ENCODE data around the gene TEX11. TPM values are rescaled to one million over a fixed set of nuclear protein-coding genes. Genes with fewer than 3 reads are reported as not detected.

TEX11 gene
- polyA plus RNA-seq, 5 donors, result 0.04 to 0.05 TPM; not detected in 3

GRCh38 chrX:70497026-70497425 is 411.5 kb downstream of the TEX11 start:
- DNase-seq, result no peak

DNA sequence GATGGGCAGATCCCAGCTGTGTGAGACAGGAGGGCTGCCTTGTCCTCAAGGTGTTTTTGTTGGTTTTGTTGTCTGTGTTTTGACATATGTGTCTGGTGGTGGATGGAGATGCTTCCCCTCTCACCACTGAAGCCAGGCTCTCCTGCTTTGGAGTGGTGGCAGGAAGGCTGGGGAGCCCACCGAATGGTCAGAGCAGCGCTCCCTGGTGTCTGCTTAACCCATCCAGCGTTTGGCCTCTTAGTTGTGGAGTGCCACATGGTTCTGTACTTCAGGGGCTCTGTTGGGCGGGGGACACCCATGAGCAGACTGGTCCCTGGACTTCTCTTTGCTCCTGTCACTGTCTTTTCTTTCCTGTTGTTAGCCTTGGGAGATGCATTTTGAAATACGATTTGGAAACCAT is 412.0 kb downstream of the TEX11 start:
- DNase-seq, result no peak

- no peak for DNase-seq
These were observed 414.1 kb downstream of the TEX11 start for GRCh38 chrX:70494441-70494840.

DNA sequence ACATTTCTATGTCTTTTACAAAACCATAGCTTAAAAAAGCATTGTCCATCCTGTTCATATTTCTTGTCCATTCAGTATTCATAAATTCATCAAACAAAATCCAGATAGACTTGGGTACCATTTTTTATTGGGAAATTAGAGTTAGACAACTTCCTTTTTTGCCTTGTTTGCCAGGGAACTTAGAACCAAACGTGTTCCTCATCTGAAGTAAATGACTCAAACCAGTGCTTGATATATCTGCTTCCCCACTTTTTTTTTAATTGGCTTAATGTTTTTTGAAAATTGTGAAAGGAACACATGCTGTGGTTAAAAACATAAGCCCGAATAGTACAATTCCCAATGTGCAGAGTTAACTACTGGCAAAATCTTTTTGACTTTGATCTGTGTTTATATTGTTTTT is 419.7 kb downstream of the TEX11 start:
- DNase-seq, result no peak

DNA sequence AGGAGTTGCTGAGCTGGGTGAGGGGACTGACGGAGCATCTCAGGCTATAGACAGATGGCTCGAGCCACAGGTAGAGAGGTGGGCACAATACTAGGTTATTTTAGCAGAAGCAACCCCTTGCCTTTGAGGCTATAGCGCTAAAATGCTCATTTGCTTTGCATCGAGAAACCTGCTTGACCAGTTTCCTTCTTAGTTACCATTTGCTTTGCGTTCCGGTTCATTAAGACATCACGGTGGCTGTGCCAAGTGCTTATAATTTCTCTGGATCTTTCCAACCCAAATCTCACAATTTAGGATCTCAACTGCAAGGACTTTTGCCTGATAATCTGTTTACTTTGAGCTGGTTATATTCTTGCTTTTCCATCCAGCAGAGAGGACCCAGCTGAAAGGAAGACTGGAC is 423.0 kb downstream of the TEX11 start:
- no peak for DNase-seq

- no peak for DNase-seq
These were observed 426.2 kb downstream of the TEX11 start for GRCh38 chrX:70482300-70482699.

DNA sequence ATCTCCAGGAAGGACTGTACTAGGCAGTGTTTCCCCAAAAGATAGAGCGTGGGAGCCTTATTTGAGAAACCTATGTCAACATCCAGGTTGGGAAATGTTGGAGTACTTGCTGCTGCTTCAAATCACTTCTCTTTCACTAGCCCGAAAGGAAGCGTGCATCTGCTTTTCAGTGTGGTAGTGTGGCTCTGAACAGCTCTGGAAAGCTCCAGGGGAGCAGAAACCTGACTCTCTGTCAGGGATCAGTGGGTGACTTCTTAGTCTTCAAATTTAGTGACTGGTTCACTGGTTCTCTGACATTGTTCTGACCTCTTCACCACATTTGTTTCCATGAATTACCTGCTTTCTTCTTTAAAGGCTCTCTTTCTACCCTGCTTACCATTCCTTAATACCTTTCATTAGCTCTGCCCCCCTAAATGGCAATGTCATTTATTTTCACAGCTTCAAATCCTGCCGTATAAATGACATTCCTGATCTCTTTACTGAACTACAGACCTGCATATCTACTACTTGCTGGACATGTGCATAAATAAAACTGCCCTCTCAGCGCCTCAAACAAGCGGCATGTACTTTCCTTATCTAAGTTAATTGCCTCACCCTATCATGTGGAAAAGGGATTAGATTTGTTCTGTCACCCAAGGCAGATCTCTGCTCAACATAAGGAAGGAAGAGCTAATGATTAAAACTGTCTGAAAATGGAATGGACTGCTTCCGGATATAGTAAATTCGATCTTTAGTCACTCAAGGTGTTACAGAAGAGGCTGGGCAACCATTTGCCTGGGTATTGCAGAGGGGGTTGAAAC is 426.8 kb downstream of the TEX11 start:
- no peak for DNase-seq

GRCh38 chrX:70480660-70481018 is 427.9 kb downstream of the TEX11 start:
- DNase-seq, result no peak

GRCh38 chrX:70479922-70480659 is 428.4 kb downstream of the TEX11 start:
- DNase-seq, result no peak

DNA sequence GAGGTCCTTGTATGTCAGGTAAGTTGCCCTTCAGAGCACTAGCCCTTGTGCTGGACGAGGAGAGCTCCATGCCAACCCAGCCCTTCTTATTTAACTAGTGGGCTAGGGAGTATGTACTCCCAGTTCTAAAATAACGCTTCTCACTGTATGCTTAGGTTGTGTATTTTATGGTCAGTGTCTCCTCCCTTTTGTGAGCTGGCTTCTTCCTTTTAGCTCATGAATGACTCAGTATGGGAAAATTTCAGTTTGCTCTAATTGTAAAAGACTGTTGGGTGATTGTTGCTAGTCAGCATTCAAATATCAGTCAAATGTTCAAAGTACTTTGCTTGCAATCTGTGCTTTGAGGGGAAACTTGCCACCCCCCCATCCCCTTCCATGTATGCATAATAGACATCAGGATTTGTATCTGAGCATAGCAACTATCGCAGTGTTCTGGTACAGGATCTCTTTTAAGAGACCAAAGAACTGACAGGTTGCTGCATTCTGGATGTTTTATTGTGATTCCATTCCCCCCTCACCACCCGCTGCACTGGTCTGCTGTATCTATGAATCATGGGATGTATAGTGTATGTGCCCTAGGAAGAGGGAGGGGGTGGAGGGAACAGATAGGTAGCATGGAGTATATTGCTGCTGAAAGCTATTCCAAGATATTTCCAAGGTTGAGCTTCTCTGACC is 429.1 kb downstream of the TEX11 start:
- no peak for DNase-seq

Other genes starting within 250 kb of the TEX11 start
- 1 to 10 TPM; 2.1 to 4.5 (median 3.7) TPM for gene SLC7A3, start 22.4 kb upstream of the TEX11 start, polyA plus RNA-seq (ENCODE audit: insufficient read depth in 1 of 5, insufficient read length in 5 of 5, low replicate concordance in 1 of 5)
- 10 to 100 TPM; 51.5 to 61.7 (median 53.8) TPM for gene SNX12, start 159.6 kb upstream of the TEX11 start, polyA plus RNA-seq (ENCODE audit: insufficient read depth in 1 of 5, insufficient read length in 5 of 5, low replicate concordance in 1 of 5)
- 10 to 100 TPM; 16.0 to 22.1 (median 19.6) TPM for gene FOXO4, start 187.1 kb upstream of the TEX11 start, polyA plus RNA-seq (ENCODE audit: insufficient read depth in 1 of 5, insufficient read length in 5 of 5, low replicate concordance in 1 of 5)
- gene CXorf65, start 198.0 kb upstream of the TEX11 start, polyA plus RNA-seq (ENCODE audit: insufficient read depth in 1 of 5, insufficient read length in 5 of 5, low replicate concordance in 1 of 5), result under 1 TPM in 2 of 5 donors, not detected in 3; 0.22 to 0.28 TPM
- gene IL2RG, start 202.9 kb upstream of the TEX11 start, polyA plus RNA-seq (ENCODE audit: insufficient read depth in 1 of 5, insufficient read length in 5 of 5, low replicate concordance in 1 of 5), result 1 to 10 TPM; 1.0 to 4.3 (median 3.4) TPM
- 10 to 100 TPM; 49.7 to 65.0 (median 57.6) TPM for gene MED12, start 209.9 kb upstream of the TEX11 start, polyA plus RNA-seq (ENCODE audit: insufficient read depth in 1 of 5, insufficient read length in 5 of 5, low replicate concordance in 1 of 5)
- gene NLGN3, start 236.1 kb upstream of the TEX11 start, polyA plus RNA-seq (ENCODE audit: insufficient read depth in 1 of 5, insufficient read length in 5 of 5, low replicate concordance in 1 of 5), result 1 to 10 TPM; 5.5 to 6.9 (median 6.4) TPM

All from right lung (tissue), 5 donors.